Hepatocyte (in vitro differentiated cells): Measurements from ENCODE around the gene FSTL3. TPM values are rescaled to one million over a fixed set of nuclear protein-coding genes. Genes with fewer than 3 reads are reported as not detected.

ENCODE experiments used
- DNase-seq: peaks from one replicate; pipeline ENCODE4 v3.0.0-alpha.2; 2016; ENCODE audit warnings: low spot score
- H2AFZ ChIP-seq: fragments of 200-600 bp; sonication (generic); 2 replicates; pipeline ENCODE4 v1.6.0; 2016; ENCODE audit warnings: antibody characterized with exemption, mild to moderate bottlenecking
- H3K27ac ChIP-seq: fragments of 200-600 bp; sonication (generic); 2 replicates; pipeline ENCODE4 v1.5.1; 2016; ENCODE audit warnings: mild to moderate bottlenecking
- H3K27me3 ChIP-seq: fragments of 200-600 bp; sonication (generic); 2 replicates; pipeline ENCODE4 v1.6.1; 2016
- H3K36me3 ChIP-seq: fragments of 200-600 bp; sonication (generic); replicated peaks from 2 replicates; pipeline ENCODE4 v1.5.1; 2016; ENCODE audit warnings: low read depth; ENCODE audit not compliant: insufficient read depth
- H3K4me1 ChIP-seq: fragments of 200-600 bp; sonication (generic); 2 replicates; pipeline ENCODE4 v1.5.1; 2016; ENCODE audit warnings: mild to moderate bottlenecking, moderate library complexity; ENCODE audit not compliant: insufficient read depth
- H3K4me2 ChIP-seq: fragments of 200-600 bp; sonication (generic); 2 replicates; pipeline ENCODE4 v1.6.0; 2016
- H3K4me3 ChIP-seq: fragments of 200-600 bp; sonication (generic); 2 replicates; pipeline ENCODE4 v1.5.1; 2016; ENCODE audit warnings: mild to moderate bottlenecking
- H3K79me2 ChIP-seq: fragments of 200-600 bp; sonication (generic); 2 replicates; pipeline ENCODE4 v1.6.0; 2017; ENCODE audit warnings: mild to moderate bottlenecking
- H3K9me2 ChIP-seq: fragments of 200-600 bp; sonication (generic); replicated peaks from 2 replicates; pipeline ENCODE4 v1.6.0; 2017; ENCODE audit warnings: mild to moderate bottlenecking; ENCODE audit not compliant: insufficient read depth
- H3K9me3 ChIP-seq: fragments of 200-600 bp; sonication (generic); 2 replicates; pipeline ENCODE4 v1.5.1; 2016; ENCODE audit warnings: low read depth, mild to moderate bottlenecking
- H4K20me1 ChIP-seq: fragments of 200-600 bp; sonication (generic); 2 replicates; pipeline ENCODE4 v1.6.0; 2016; ENCODE audit warnings: mild to moderate bottlenecking; ENCODE audit not compliant: insufficient read depth, poor library complexity, severe bottlenecking
- CTCF ChIP-seq: fragments of 200-600 bp; sonication (generic); IDR thresholded peaks from 2 replicates; pipeline ENCODE4 v1.5.1; 2016; ENCODE audit warnings: antibody characterized with exemption, mild to moderate bottlenecking; ENCODE audit not compliant: poor library complexity
- EZH2 ChIP-seq: fragments of 200-600 bp; sonication (generic); IDR thresholded peaks from 2 replicates; pipeline ENCODE4 v1.6.1; 2016; ENCODE audit warnings: antibody characterized with exemption, mild to moderate bottlenecking, borderline replicate concordance
- EZH2phosphoT487 ChIP-seq: fragments of 200-600 bp; sonication (generic); IDR thresholded peaks from one replicate; pipeline ENCODE4 v1.6.1; 2018; ENCODE audit warnings: antibody characterized with exemption, mild to moderate bottlenecking, low read depth, moderate library complexity; ENCODE audit not compliant: unreplicated experiment, severe bottlenecking
- WGBS: methylation state at CpG from one replicate; pipeline ENCODE4 v1.1.6; 2016; ENCODE audit warnings: low lambda C conversion rate; ENCODE audit errors: missing lambda C conversion rate; 5-methylcytosine and 5-hydroxymethylcytosine counted together
- polyA plus RNA-seq: library from polyadenylated mRNA; unstranded; fragments of >200 nt; fragmentation: Nextera tagmentation; extraction: Ambion mirVana; gene quantifications from 2 replicates; pipeline ENCODE4 v1.2.1, GENCODE V29; 2016
- total RNA-seq: library from RNA; depleted of rRNA; stranded (reverse); fragments of >200 nt; gene quantifications from 2 replicates; pipeline ENCODE4 v1.2.3, GENCODE V29; 2014

FSTL3 gene
- total and polyA plus RNA-seq, 2 experiments from 2014 or later: 131 to 171 TPM

DNA sequence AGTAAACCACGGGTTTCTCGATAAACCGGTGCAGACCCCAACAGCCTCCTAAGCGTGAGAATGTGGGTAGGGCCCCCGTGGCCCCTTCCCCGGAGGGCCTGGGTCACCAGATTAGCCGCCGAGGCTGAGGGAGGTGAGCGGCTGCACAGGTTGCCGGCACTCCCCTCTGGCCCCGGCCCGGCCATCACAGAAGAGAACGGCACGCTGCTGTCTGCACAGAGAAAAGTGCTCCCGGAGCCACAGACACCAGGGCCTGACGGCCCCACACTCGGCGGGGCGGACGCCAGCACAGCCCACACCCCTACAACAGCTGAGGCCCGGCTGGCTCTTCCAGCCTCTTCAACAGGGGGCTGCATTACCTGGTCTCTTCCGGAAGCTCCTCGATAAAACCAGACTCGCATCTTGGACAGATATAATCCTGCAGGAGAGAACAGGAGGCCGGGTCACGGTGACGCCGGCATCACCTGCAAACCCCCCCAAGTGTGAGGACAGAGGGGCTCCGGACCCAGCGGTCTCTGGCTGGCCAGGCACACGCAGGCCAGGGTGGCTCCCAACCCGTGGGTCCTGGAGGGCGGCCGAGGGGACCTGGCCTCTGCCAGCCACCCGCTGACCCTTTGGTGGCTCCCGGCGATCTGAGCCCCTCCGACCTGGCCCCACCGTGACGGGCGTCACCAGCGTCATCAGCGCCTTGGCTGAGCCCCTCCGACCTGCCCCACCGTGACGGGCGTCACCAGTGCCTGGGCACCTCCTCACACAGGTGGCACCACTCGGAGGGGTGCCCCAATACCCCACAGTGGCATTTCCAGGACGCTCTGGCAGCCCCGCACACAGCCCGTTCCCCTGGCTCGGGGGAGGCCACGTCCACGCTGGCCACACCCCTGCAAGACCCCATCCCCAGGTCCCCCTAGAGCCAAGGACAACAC lies 23.5 kb upstream of the FSTL3 start:
- H3K79me2 ChIP-seq: peaks cover 67% of the 10 kb centered on the region
- peaks cover 5% of the 10 kb centered on the region for H3K4me1 ChIP-seq
- H3K36me3 ChIP-seq: no peaks in the 10 kb centered on the region
- no peaks in the 10 kb centered on the region for H3K9me3 ChIP-seq
- H3K27me3 ChIP-seq: no peaks in the 10 kb centered on the region
- H3K9me2 ChIP-seq: no peaks in the 10 kb centered on the region
- H4K20me1 ChIP-seq: peaks cover 59% of the 10 kb centered on the region
- no peak for DNase-seq
- no peak overlapping the region for H3K27ac ChIP-seq
- TF ChIP-seq EZH2: no peak
- TF ChIP-seq CTCF: no peak
- no peak for TF ChIP-seq EZH2phosphoT487
- no peak overlapping the region for H2AFZ ChIP-seq
- no peak overlapping the region for H3K4me3 ChIP-seq
- no peak overlapping the region for H3K4me2 ChIP-seq
- 95% methylated on average over 49 of the region's 54 CpGs for WGBS

GRCh38 chr19:653425-653824 lies 22.8 kb upstream of the FSTL3 start:
- Histone ChIP-seq H3K9me3 (no peaks in the 10 kb centered on the region), H3K27me3 (no peaks in the 10 kb centered on the region), H3K79me2 (peaks cover 74% of the 10 kb centered on the region), H3K4me2 (no peak overlapping the region), H3K36me3 (no peaks in the 10 kb centered on the region), H4K20me1 (peaks cover 66% of the 10 kb centered on the region), H3K4me1 (peaks cover 12% of the 10 kb centered on the region), H2AFZ (no peak overlapping the region), H3K4me3 (no peak overlapping the region), H3K27ac (no peak overlapping the region), H3K9me2 (no peaks in the 10 kb centered on the region)
- no peak for TF ChIP-seq CTCF
- no peak for TF ChIP-seq EZH2phosphoT487
- TF ChIP-seq EZH2: no peak
- WGBS: 94% methylated on average over 17 of the region's 17 CpGs
- DNase-seq: no peak

DNA sequence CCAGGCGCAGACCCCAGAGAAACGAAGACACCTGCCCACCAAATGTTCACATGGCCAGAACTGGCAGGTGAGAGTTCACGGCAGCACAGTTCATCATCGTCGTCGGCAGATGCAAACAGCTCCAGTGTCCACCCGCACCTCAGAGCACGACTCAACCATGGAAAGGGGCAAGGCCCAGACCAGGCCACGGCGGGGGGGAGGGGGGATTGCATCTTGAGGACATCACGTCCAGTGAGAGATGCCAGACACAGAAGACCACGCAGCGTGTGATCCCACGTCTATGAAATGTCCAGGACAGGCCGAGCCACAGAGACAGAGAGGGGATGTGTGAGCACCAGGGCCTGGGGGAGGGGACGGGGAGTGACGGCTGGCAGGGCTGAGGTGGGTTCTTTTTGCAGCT lies 20.5 kb upstream of the FSTL3 start:
- H3K36me3 ChIP-seq: no peaks in the 10 kb centered on the region
- no peak overlapping the region for H3K4me3 ChIP-seq
- DNase-seq: no peak
- H2AFZ ChIP-seq: no peak overlapping the region
- H3K4me1 ChIP-seq: peaks cover 31% of the 10 kb centered on the region
- peaks cover 95% of the 10 kb centered on the region for H3K79me2 ChIP-seq
- no peaks in the 10 kb centered on the region for H3K9me2 ChIP-seq
- peaks cover 88% of the 10 kb centered on the region for H4K20me1 ChIP-seq
- no peaks in the 10 kb centered on the region for H3K27me3 ChIP-seq
- no peaks in the 10 kb centered on the region for H3K9me3 ChIP-seq
- TF ChIP-seq CTCF (no peak), EZH2phosphoT487 (no peak), EZH2 (no peak)
- no peak overlapping the region for H3K4me2 ChIP-seq
- no peak overlapping the region for H3K27ac ChIP-seq
- WGBS: 89% methylated on average over 16 of the region's 17 CpGs
